SK-N-SH (cell line): Measurements from ENCODE around the gene CACNA2D4. TPM values are rescaled to one million over a fixed set of nuclear protein-coding genes. Genes with fewer than 3 reads are reported as not detected.

ENCODE experiments used
- CTCF ChIA-PET: fragments of 300-600, 350-600 bp; formaldehyde crosslinking; extraction: SDS; loops from one replicate; lab custom pipeline; 2021; lab: Yijun Ruan, JAX
- POLR2A ChIA-PET: fragments of 350-600 bp; sonication (Branson Sonifier 250); formaldehyde crosslinking; extraction: SDS; loops from one replicate; lab custom pipeline; 2020; ENCODE audit warnings: antibody characterized with exemption, inconsistent platforms; lab: Yijun Ruan, JAX
- DNase-seq: peaks from one replicate; pipeline ENCODE4 v3.0.0; 2012
- H2AFZ ChIP-seq: fragments of 200-600 bp; sonication (generic); 2 replicates; pipeline ENCODE4 v1.8.1; 2016; ENCODE audit warnings: antibody characterized with exemption, mild to moderate bottlenecking, low read depth
- H3F3A ChIP-seq: fragments of 200-600 bp; sonication (generic); replicated peaks from 2 replicates; pipeline ENCODE3; 2016; ENCODE audit warnings: antibody characterized with exemption, mild to moderate bottlenecking; ENCODE audit not compliant: insufficient read depth
- H3K27ac ChIP-seq, 2 experiments: fragments of 200-500 bp in 1 of 2; fragments of 200-600 bp in 1 of 2; sonication (Bioruptor generic) in 1 of 2; sonication (generic), shearing (Covaris generic) in 1 of 2; 2 replicates each; pipeline versions ENCODE4 v1.5.1 to v1.6.1; 2014 to 2016; ENCODE audit warnings: low read depth in 2 of 2, inconsistent platforms in 1 of 2, low read length in 1 of 2, mild to moderate bottlenecking in 1 of 2, mixed read lengths in 1 of 2
- H3K27me3 ChIP-seq: fragments of 200-600 bp; sonication (generic), shearing (Covaris generic); 2 replicates; pipeline ENCODE4 v1.6.1; 2016; ENCODE audit warnings: mixed run types; ENCODE audit not compliant: insufficient read depth
- H3K36me3 ChIP-seq, 2 experiments: fragments of 200-500 bp in 1 of 2; fragments of 200-600 bp in 1 of 2; sonication (Bioruptor generic) in 1 of 2; sonication (generic) in 1 of 2; replicated peaks in 1 of 2; 2 replicates each; pipeline versions ENCODE3 to v1.5.1; 2014 to 2016; ENCODE audit warnings: low read length in 1 of 2, mild to moderate bottlenecking in 1 of 2; ENCODE audit not compliant: insufficient read depth in 2 of 2, control insufficient read depth in 1 of 2
- H3K4me1 ChIP-seq, 2 experiments: fragments of 200-500 bp in 1 of 2; fragments of 200-600 bp in 1 of 2; sonication (Bioruptor generic) in 1 of 2; sonication (generic), shearing (Covaris generic) in 1 of 2; 2 replicates each; pipeline versions ENCODE4 v1.5.1 to v1.6.1; 2014 to 2016; ENCODE audit warnings: low read depth in 1 of 2, low read length in 1 of 2, mixed run types in 1 of 2; ENCODE audit not compliant: insufficient read depth in 2 of 2, control insufficient read depth in 1 of 2
- H3K4me2 ChIP-seq: fragments of 200-600 bp; sonication (generic), shearing (Covaris generic); 2 replicates; pipeline ENCODE4 v1.6.1; 2017; ENCODE audit warnings: mixed run types
- H3K4me3 ChIP-seq, 2 experiments: fragments of 200-500 bp in 1 of 2; fragments of 200-600 bp in 1 of 2; sonication (Bioruptor generic) in 1 of 2; sonication (generic), shearing (Covaris generic) in 1 of 2; 2 replicates each; pipeline versions ENCODE4 v1.5.1 to v1.8.1; 2014 to 2016; ENCODE audit warnings: low read depth in 2 of 2, inconsistent platforms in 1 of 2, low read length in 1 of 2, mild to moderate bottlenecking in 1 of 2, mixed read lengths in 1 of 2, moderate library complexity in 1 of 2
- H3K79me2 ChIP-seq: fragments of 200-600 bp; sonication (generic); 2 replicates; pipeline ENCODE4 v1.8.1; 2017; ENCODE audit warnings: mild to moderate bottlenecking; ENCODE audit not compliant: insufficient read depth
- H3K9ac ChIP-seq: fragments of 200-600 bp; sonication (generic); 2 replicates; pipeline ENCODE4 v1.6.1; 2017; ENCODE audit warnings: mixed run types
- H3K9me2 ChIP-seq: fragments of 200-600 bp; sonication (generic); 2 replicates; pipeline ENCODE4 v1.6.1; 2017; ENCODE audit warnings: mixed run types
- H3K9me3 ChIP-seq: fragments of 200-600 bp; sonication (generic); 2 replicates; pipeline ENCODE4 v1.6.1; 2017; ENCODE audit warnings: mixed run types, mild to moderate bottlenecking, moderate library complexity
- H4K20me1 ChIP-seq: fragments of 200-600 bp; sonication (generic); 2 replicates; pipeline ENCODE4 v1.6.1; 2017; ENCODE audit warnings: mild to moderate bottlenecking, mixed run types; ENCODE audit not compliant: insufficient read depth
- EP300 ChIP-seq, 2 experiments: IDR thresholded peaks; 2 replicates each; pipeline versions ENCODE4 v1.4.0 to v1.6.1; 2012; ENCODE audit warnings: borderline replicate concordance in 1 of 2, low read depth in 1 of 2, low read length in 1 of 2
- IRF3 ChIP-seq: fragments of 150-350 bp; IDR thresholded peaks from 2 replicates; pipeline ENCODE4 v1.6.1; 2016; ENCODE audit warnings: mild to moderate bottlenecking, low read depth, low read length
- MAX ChIP-seq: IDR thresholded peaks from 2 replicates; pipeline ENCODE4 v1.4.0; 2012; ENCODE audit warnings: low read depth
- MXI1 ChIP-seq: IDR thresholded peaks from 2 replicates; pipeline ENCODE4 v1.6.1; 2012; ENCODE audit warnings: mild to moderate bottlenecking, low read depth, low read length, improper control_type of control experiment
- SIN3A ChIP-seq: IDR thresholded peaks from 2 replicates; pipeline ENCODE4 v1.6.1; 2012; ENCODE audit warnings: low read depth, mild to moderate bottlenecking, low read length, moderate library complexity, borderline replicate concordance
- USF1 ChIP-seq: IDR thresholded peaks from 2 replicates; pipeline ENCODE4 v1.4.0; 2012; ENCODE audit warnings: low read depth, borderline replicate concordance
- ZBTB33 ChIP-seq: IDR thresholded peaks from 2 replicates; pipeline ENCODE4 v1.4.0; 2012; ENCODE audit warnings: low read depth, borderline replicate concordance
- WGBS: methylation state at CpG from one replicate; pipeline ENCODE4 v1.1.6; 2017; ENCODE audit warnings: low lambda C conversion rate; 5-methylcytosine and 5-hydroxymethylcytosine counted together
- polyA plus RNA-seq, 3 experiments: library from polyadenylated mRNA; depleted of rRNA; stranded (reverse); fragments of >200 nt; gene quantifications; 2 replicates each; pipeline ENCODE4 v1.2.3, GENCODE V29; 2012

The CACNA2D4 gene
- polyA plus RNA-seq, 1 of the 3 experiments (the other 2 are of a cell fraction): 0.02 TPM

GRCh38 chr12:1782215-1782614 lies 136.2 kb downstream of the CACNA2D4 start:
- ChIA-PET POLR2A (no interaction called here), CTCF (interaction anchor here (1.0 to 3.4 kb wide), 4 partner anchors 9 to 158 kb away, joined by 3 to 26 read pairs (median 18); no protein-coding TSS in a partner anchor)
- no peaks in the 10 kb centered on the region for H3K27me3 ChIP-seq
- H3K4me2 ChIP-seq: no peak overlapping the region
- TF ChIP-seq ZBTB33: no peak
- no peaks in the 10 kb centered on the region for H3K9me2 ChIP-seq
- H2AFZ ChIP-seq: no peak overlapping the region
- no peak overlapping the region for H3K4me3 ChIP-seq
- WGBS: 84% methylated on average over 2 of the region's 2 CpGs
- DNase-seq: no peak
- H3K27ac ChIP-seq: no peak overlapping the region
- H3K9ac ChIP-seq: no peak overlapping the region
- peaks cover 5% of the 10 kb centered on the region; the same call in 1 of the 2 replicates for H3K79me2 ChIP-seq
- H3K4me1 ChIP-seq: peaks cover 2 to 27% of the 10 kb centered on the region in 2 experiments; a peak in 2 of 4 replicates
- peaks cover 21% of the 10 kb centered on the region for H3F3A ChIP-seq
- peaks cover 9 to 44% of the 10 kb centered on the region in 2 experiments for H3K36me3 ChIP-seq
- no peaks in the 10 kb centered on the region for H3K9me3 ChIP-seq
- H4K20me1 ChIP-seq: no peaks in the 10 kb centered on the region

GRCh38 chr12:1781772-1782171 lies 136.7 kb downstream of the CACNA2D4 start:
- Histone ChIP-seq H3K4me2 (no peak overlapping the region), H3K4me3 (no peak overlapping the region), H3K27me3 (no peaks in the 10 kb centered on the region), H3K4me1 (peaks cover 4 to 29% of the 10 kb centered on the region in 2 experiments; a peak in 2 of 4 replicates), H3K27ac (no peak overlapping the region)
- 100% methylated on average over 2 of the region's 2 CpGs for WGBS
- DNase-seq: no peak
- CTCF ChIA-PET: interaction anchor here (1.0 to 3.4 kb wide), 5 partner anchors 9 to 158 kb away, joined by 3 to 26 read pairs (median 12); no protein-coding TSS in a partner anchor
- POLR2A ChIA-PET: no interaction called here
- TF ChIP-seq ZBTB33: no peak
- no peak for TF ChIP-seq MXI1
- TF ChIP-seq MAX: no peak
- TF ChIP-seq IRF3: no peak
- no peak for TF ChIP-seq EP300 (IDR thresholded peaks at IDR 0.05; ENCODE audit: borderline replicate concordance in 1 of 2, low read depth in 1 of 2, low read length in 1 of 2)
- TF ChIP-seq USF1: no peak
- no peak for TF ChIP-seq SIN3A
- TF ChIP-seq, all 33 proteins: peak for 0
- Histone ChIP-seq H4K20me1 (no peaks in the 10 kb centered on the region), H3K79me2 (peaks cover 5% of the 10 kb centered on the region; the same call in 1 of the 2 replicates), H3K36me3 (peaks cover 9 to 42% of the 10 kb centered on the region in 2 experiments), H3F3A (peaks cover 24% of the 10 kb centered on the region), H3K9me2 (no peaks in the 10 kb centered on the region), H2AFZ (no peak overlapping the region), H3K9ac (no peak overlapping the region), H3K9me3 (no peaks in the 10 kb centered on the region)
